NOMO-1 treated with dmso at 0.1 percent for 144 hours (cell line): ENCODE results near the gene VPS41.

Experiments used
- DNase-seq: peaks from one replicate; lab custom pipeline; 2025; ENCODE audit not compliant: unreplicated experiment; lab: John Stamatoyannopoulos, UW

VPS41 gene

GRCh38 chr7:38907066-38907465 is 1.9 kb downstream of the VPS41 start:
- DNase-seq, result no peak

- no peak for DNase-seq
Measured at GRCh38 chr7:38905056-38905759, 3.8 kb downstream of the VPS41 start.

- DNase-seq, result no peak
Measured at GRCh38 chr7:38903057-38903456, 5.9 kb downstream of the VPS41 start.

GRCh38 chr7:38902449-38902848 is 6.5 kb downstream of the VPS41 start:
- DNase-seq, result no peak

DNA sequence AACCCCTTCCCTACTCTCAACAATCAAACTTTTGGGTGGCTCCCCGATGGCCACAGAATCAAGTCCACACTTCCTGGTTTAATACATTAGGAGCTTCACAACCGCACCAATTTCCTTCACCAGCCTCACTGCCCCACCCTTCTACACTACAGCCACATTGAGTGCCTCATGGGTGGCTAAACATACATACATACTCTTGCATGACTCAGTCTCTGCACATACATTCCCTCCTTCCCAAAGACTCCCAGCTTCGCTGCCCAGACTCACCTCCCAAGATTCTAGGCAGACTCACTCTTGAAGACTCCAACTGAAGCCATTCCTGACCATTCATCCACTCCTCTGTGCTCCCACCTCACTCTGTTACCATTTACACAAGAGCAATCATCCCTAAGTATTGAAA is 15.9 kb downstream of the VPS41 start:
- DNase-seq, result no peak

- DNase-seq, result no peak
Measured at GRCh38 chr7:38890597-38890996, 18.4 kb downstream of the VPS41 start.

DNA sequence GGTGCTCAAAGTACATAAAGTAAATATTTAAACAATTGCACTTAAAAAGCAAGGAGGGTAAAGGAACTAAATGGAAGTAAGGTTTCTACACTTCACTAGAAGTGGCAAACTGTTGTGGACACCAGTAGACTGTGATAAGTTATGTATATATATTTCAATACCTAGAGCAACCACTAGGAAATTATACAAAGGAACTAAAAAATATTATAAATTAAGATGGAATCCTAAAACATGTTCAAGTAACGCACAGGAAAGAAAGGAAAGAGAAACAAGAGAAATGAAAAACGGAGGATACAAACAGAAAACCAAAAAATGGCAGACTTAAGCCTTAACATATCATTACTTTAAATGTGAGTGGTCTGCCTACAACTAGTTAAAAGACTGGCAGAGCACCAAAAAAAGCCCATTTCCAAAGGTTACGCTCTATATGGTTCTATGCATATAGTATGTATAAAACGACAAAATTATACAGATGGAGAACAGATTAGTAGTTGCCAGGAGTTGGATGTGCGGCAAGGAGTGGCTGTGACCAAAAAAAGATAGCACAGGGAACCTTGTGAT is 19.0 kb downstream of the VPS41 start:
- no peak for DNase-seq

- no peak for DNase-seq
Measured at GRCh38 chr7:38889079-38889478, 19.9 kb downstream of the VPS41 start.

DNA sequence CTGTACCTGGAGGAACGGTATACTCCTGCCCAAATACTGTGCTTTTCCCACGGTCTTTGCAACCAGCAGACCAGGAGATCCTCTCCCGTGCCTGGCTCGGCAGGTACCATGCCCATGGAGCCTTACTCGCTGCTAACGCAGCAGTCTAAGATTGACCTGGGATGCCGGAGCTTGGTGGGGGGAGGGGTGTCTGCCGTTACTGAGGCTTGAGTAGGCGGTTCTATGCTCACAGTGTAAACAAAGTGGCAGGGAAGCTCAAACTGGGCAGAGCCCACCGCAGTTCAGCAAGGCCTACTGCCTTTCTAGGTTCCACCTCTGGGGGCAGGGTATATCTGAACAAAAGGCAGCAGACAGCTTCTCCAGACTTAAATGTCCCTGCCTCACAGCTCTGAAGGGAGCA is 22.7 kb downstream of the VPS41 start:
- no peak for DNase-seq

DNA sequence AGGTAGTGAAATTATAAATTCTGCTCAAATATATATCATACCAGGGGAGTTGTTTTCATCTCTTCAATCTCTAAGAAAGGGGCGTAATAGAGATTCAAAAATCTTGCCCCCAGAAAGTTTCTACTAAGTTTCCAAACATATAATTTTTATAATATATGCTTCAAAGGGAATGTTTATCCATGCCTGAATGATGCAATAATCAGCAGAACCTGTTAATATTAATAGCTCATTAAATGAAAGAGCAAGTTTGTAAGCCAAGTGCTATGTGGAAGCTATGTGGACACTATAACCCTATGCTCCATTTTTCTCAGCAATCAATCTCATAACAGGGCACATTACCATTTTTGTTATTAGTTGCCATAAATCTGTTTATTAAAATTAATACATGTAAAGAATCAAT is 25.3 kb downstream of the VPS41 start:
- no peak for DNase-seq

DNA sequence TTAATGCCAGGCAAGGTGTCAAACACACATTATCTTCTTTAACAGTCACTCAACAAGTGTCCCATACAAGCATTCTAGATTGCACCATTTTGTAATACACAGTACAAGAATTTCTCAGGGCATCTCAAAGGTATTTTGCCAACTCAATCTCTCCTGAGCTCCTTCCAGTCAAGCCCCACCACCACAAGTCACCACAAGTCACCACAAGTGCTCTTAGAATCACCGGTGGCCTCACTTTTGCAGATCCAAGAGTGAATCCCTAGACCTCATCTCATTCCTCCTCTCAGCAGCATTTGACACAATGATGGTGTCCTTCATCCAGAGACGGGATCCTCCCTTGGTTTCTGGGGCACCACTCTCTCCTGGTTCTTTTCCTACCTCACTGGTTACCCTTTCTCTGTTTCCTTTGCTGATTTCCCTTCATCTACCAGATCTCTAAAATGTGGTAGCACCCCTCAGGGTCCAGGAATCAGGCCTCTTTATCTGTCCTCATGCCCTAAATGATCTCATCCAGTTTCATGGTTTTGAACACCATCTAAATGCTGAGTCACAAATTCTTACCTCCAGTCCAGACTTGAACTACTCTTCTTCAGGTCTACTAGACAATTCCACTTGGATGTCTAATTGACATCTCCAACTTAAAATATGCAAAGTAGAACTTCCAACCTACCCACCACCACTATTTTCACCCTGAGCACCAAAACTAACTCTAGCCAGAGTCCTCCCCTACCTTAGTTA is 26.9 kb downstream of the VPS41 start:
- no peak for DNase-seq

DNA sequence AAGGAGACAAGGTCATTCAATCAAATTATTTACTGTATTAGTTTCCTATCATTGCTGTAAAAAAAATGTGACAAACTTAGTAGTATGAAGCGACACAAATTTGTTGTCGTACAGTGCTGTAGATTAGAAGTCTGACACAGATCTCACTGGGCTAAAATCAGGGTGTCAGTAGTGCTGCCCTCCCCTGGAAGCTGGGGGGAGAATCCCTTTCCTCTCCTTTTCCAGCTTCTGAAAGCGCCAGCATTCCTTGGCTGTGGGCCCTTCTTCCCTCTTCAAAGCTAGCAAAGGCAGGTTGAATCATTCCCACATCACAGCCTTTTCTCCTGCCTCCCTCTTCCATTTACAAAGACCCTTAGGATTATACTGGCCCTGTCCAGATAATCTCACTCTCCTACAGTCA is 28.0 kb downstream of the VPS41 start:
- DNase-seq, result no peak

GRCh38 chr7:38880454-38880853 is 28.5 kb downstream of the VPS41 start:
- DNase-seq, result no peak

GRCh38 chr7:38880035-38880434 is 29.0 kb downstream of the VPS41 start:
- DNase-seq, result no peak

DNA sequence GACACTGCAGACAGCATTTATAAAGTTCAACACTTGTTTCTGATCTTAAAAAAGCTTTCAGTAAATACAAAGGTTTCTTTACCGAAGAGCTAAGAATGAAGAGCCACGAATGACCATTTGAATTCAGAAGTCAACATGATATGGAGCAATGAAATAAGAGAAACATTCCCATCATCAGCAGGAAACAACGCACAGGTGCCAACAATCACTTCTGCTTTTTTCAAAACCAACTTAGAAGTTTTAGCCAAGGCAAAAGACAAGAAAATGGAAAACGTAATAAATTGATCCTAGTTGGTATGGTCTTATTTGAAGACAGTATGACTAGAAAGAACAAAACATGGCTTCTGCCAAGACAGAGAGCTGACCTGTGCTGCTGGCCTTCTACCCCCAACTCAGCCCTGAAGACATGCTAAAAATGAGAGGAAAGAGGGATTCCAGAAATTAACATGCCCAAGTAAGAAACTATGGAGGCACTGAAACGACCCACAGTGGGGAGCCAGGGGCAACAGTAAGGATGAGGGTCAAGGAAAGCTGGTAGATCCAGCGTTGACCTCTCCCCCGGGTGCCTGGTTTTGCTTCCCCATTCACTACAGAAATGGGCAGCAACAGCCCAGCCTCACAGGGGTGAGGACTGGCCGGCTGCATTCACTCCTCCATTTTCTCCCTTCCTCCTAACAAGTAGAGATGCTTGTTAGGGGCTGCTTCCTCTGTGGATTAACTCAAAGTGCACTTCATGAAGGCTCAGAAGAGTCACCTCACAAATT is 30.1 kb downstream of the VPS41 start:
- DNase-seq, result no peak

GRCh38 chr7:38873433-38873832 is 35.6 kb downstream of the VPS41 start:
- no peak for DNase-seq

GRCh38 chr7:38872202-38872601 is 36.8 kb downstream of the VPS41 start:
- DNase-seq, result no peak

DNA sequence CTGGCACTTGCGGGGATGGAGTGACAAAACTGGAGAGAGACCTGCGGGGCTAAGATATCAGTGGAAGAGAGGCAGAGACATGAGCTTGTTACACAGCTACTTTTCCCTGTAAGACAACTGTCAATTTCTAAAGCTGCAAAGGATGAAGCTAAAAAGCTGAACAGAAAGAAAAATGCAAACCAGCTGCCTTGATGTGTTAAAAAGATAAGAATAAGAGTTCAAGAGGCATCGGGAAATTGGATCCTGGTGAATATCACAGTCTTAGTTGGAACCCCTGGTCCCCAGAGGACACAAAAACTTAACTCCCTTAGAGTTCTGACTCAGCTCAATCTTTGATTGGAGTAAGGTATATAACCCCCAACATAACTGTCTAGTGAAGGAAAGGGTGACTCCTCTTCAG is 38.8 kb downstream of the VPS41 start:
- DNase-seq, result no peak

DNA sequence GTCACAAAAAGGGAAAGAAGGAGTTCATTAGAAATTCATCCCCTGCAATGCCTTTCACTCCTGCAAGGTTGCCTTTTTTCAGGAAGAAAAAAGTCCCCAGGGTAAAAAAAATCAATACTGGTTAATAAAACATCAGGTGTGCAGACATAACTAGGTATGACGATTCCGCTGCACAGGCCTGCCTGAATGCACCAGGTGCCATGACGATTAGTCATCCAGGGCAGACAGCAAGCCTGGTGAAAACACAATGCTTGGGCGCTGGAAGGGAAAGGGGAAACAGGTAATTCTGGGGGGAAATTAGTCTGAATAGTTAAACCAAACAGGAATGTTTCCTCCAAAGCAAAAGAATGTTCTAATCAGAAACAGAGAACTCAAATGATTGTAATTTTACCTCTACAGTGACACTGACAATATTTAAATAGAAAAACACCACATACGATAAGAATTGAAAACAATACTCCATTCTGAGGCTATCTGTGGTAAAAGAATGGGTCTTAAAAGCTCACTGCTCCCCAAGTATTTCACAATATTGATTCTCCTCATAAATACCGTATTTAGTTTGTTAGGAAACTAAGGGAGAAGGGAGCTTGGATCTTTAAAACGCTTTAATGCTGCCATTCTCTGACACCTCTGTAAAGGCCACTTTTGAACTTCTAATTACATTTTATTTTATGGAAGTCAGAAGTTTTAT is 45.2 kb downstream of the VPS41 start:
- DNase-seq, result no peak

DNA sequence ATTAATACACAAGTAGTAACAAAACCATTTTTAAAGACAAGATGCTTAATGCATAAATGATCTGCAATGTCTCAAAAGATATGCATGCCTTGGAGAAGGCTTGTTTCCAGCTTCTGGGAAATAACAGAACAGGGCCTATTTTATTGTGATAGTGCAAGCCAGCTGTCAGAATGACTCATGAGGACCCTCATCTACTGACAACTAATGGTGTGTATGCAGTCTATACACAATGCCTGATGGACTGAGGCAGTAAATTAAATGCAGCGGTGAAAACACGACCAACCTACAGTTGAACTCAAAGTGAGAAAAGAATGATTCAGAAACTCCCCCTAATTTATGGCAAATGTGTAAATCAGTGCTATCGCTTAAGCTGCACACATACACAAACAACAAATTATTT is 46.3 kb downstream of the VPS41 start:
- DNase-seq, result no peak

GRCh38 chr7:38858259-38858884 is 50.6 kb downstream of the VPS41 start:
- DNase-seq, result no peak
